ENCODE measurements around the gene CACNA1G.

DNA sequence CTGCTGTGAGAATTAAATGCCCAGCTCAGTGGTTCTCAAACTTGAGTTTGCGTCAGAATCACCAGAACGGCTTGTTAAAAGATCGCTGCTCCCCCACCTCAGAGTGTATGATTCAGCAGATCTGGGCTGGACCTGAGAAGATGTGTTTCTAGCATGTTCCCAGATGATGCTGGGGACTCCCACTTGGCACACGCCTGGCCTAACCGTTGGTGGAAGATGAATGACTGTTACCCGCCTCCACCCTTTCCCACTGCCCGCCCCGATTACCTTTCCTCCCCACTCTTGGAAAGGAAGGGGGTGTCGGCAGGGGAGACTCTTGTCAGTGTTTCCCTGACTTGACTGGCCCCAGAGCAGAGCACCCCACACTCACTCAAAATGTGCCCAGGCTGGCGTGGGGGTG is 44.9 kb downstream of the CACNA1G start:
- TF ChIP-seq, protein P1, sequence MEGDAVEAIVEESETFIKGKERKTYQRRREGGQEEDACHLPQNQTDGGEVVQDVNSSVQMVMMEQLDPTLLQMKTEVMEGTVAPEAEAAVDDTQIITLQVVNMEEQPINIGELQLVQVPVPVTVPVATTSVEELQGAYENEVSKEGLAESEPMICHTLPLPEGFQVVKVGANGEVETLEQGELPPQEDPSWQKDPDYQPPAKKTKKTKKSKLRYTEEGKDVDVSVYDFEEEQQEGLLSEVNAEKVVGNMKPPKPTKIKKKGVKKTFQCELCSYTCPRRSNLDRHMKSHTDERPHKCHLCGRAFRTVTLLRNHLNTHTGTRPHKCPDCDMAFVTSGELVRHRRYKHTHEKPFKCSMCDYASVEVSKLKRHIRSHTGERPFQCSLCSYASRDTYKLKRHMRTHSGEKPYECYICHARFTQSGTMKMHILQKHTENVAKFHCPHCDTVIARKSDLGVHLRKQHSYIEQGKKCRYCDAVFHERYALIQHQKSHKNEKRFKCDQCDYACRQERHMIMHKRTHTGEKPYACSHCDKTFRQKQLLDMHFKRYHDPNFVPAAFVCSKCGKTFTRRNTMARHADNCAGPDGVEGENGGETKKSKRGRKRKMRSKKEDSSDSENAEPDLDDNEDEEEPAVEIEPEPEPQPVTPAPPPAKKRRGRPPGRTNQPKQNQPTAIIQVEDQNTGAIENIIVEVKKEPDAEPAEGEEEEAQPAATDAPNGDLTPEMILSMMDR (IDR thresholded peaks at IDR 0.05), result no peak
- no peak for TF ChIP-seq POLR2A (IDR thresholded peaks at IDR 0.05)

Measured in testis (tissue), 2 donors.